ENCODE results near the gene NDUFA8. TPM values are rescaled to one million over a fixed set of nuclear protein-coding genes. Genes with fewer than 3 reads are reported as not detected.

The NDUFA8 gene
- total RNA-seq, 1 experiment from 2014 or later, result 60.7 TPM

DNA sequence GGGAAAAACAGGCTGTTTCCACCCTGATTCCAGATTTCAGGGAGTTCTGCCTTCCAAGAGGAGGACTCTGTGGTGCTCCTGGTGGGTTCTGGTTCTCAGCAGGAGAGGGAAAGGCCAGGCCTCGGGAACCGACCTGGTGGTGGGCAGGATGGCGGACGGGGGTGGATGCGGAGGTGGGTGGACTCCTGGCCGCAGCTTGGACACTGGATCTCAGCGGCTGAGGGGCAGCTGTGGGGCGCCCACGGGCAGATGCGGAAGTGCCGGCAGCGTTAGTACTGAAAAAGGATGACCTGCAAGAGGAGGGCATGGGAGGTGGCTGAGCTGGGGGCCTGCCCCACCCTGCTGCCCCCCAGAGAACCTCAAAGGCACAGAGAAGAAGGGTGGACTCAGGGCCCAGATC lies 44.9 kb upstream of the NDUFA8 start:
- no peak overlapping the region for H2BK15ac ChIP-seq (ENCODE audit: low read depth, low read length)
- no peak overlapping the region for H2BK120ac ChIP-seq (ENCODE audit: low read depth, low read length, poor library complexity, severe bottlenecking)
- no peak overlapping the region for H3K56ac ChIP-seq (ENCODE audit: insufficient read length, low read depth, low read length)
- no peak overlapping the region for H2AFZ ChIP-seq (ENCODE audit: low read length)
- Mint-ChIP-seq H3K4me1 (peaks cover 14 to 22% of the 10 kb centered on the region in 2 experiments), H3K27me3 (ENCODE audit: low read depth) (peaks cover 9% of the 10 kb centered on the region), H3K27ac (peak overlapping the region; percentile 70 to 92 (median 77); a peak in 4 of 7 replicates), H3K36me3 (ENCODE audit: insufficient read depth in 1 of 3, low read depth in 3 of 3) (no peaks in the 10 kb centered on the region), H3K4me3 (no peak overlapping the region), H3K9me3 (no peaks in the 10 kb centered on the region)
- peaks cover 12% of the 10 kb centered on the region; the same call in 1 of the 2 replicates for H3K4me1 ChIP-seq (ENCODE audit: insufficient read depth, low read length)
- no peaks in the 10 kb centered on the region for H3K9me3 ChIP-seq (ENCODE audit: control insufficient read depth, low read depth, low read length)
- peak overlapping the region; percentile 22 for H3K14ac ChIP-seq (ENCODE audit: insufficient read depth, low read length)
- DNase-seq, result no peak
- H4K5ac ChIP-seq (ENCODE audit: insufficient read length, low read depth, low read length), result no peak overlapping the region
- H3K79me1 ChIP-seq (ENCODE audit: insufficient read depth, low read depth, low read length, poor library complexity, severe bottlenecking), result no peaks in the 10 kb centered on the region
- no peak overlapping the region for H2BK5ac ChIP-seq (ENCODE audit: insufficient read length, low read length)
- H2BK12ac ChIP-seq (ENCODE audit: insufficient read length, low read depth, low read length), result no peak overlapping the region
- no peak overlapping the region for H3K27ac ChIP-seq (ENCODE audit: insufficient read length, low read depth, low read length)
- H4K8ac ChIP-seq (replicated peaks; ENCODE audit: insufficient read length, low read depth, low read length), result no peak overlapping the region
- no peak overlapping the region for H3K4me2 ChIP-seq (ENCODE audit: insufficient read depth, insufficient read length, low read length)
- no peak overlapping the region for H3K18ac ChIP-seq (ENCODE audit: insufficient read length, low read depth, low read length)
- TF ChIP-seq, protein P1, sequence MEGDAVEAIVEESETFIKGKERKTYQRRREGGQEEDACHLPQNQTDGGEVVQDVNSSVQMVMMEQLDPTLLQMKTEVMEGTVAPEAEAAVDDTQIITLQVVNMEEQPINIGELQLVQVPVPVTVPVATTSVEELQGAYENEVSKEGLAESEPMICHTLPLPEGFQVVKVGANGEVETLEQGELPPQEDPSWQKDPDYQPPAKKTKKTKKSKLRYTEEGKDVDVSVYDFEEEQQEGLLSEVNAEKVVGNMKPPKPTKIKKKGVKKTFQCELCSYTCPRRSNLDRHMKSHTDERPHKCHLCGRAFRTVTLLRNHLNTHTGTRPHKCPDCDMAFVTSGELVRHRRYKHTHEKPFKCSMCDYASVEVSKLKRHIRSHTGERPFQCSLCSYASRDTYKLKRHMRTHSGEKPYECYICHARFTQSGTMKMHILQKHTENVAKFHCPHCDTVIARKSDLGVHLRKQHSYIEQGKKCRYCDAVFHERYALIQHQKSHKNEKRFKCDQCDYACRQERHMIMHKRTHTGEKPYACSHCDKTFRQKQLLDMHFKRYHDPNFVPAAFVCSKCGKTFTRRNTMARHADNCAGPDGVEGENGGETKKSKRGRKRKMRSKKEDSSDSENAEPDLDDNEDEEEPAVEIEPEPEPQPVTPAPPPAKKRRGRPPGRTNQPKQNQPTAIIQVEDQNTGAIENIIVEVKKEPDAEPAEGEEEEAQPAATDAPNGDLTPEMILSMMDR (conservative IDR thresholded peaks at IDR 0.05), result no peak
- no peak overlapping the region for H4K91ac ChIP-seq (ENCODE audit: insufficient read length, low read depth, low read length)
- H3K23ac ChIP-seq (ENCODE audit: insufficient read length, low read depth, low read length), result no peak overlapping the region
- no peak overlapping the region for H2BK20ac ChIP-seq (ENCODE audit: low read depth, low read length, poor library complexity, severe bottlenecking)
- H4K20me1 ChIP-seq (ENCODE audit: control insufficient read depth, insufficient read depth, insufficient read length), result no peaks in the 10 kb centered on the region
- H3K27me3 ChIP-seq (ENCODE audit: insufficient read depth, low read length), result no peaks in the 10 kb centered on the region
- no peaks in the 10 kb centered on the region for H3K23me2 ChIP-seq (ENCODE audit: insufficient read length, low read depth, low read length, poor library complexity, severe bottlenecking)
- H3K9ac ChIP-seq (ENCODE audit: extremely low read depth, insufficient read length, low read length), result no peak overlapping the region
- H2AK5ac ChIP-seq (ENCODE audit: insufficient read length, low read length), result no peak overlapping the region
- H3T11ph ChIP-seq (ENCODE audit: low read length), result no peak overlapping the region
- H3K4ac ChIP-seq (ENCODE audit: low read depth, low read length), result no peak overlapping the region
- WGBS (ENCODE audit: extremely low coverage, insufficient read length, low lambda C conversion rate), result no CpG with 5 or more reads among the region's 12 CpGs
- H3K79me2 ChIP-seq (ENCODE audit: insufficient read depth, low read length), result no peaks in the 10 kb centered on the region

All from H9 (cell line).